ENCODE measurements around the gene TP53TG3C. TPM values are rescaled to one million over a fixed set of nuclear protein-coding genes. Genes with fewer than 3 reads are reported as not detected.
"Not testable (repeated sequence)": the region's sequence is repeated elsewhere in the genome, so short reads cannot be mapped to it uniquely, and the experiment has no call there.

TP53TG3C gene
- not detected in 2 replicates for total RNA-seq
- not detected in 2 replicates for polyA plus RNA-seq

- no CpG with 5 or more reads among the region's 25 CpGs for WGBS (ENCODE audit: low lambda C conversion rate, missing lambda C conversion rate)
Measured at GRCh38 chr16:33193926-33194325, at the start of gene TP53TG3C. TP53TG3C (plus strand) TSS chr16:33194226; CDS start chr16:33194294, 68 bp downstream.

More at GRCh38 chr16:33193926-33194325, at the start of gene TP53TG3C:
- not testable (repeated sequence) for H2AFZ ChIP-seq; DNase-seq (ENCODE audit: low spot score); H3K4me1 ChIP-seq (ENCODE audit: insufficient read depth); H3K4me3 ChIP-seq; H3K27me3 ChIP-seq; H3K4me2 ChIP-seq; H3K27ac ChIP-seq; H4K20me1 ChIP-seq (ENCODE audit: insufficient read depth, poor library complexity, severe bottlenecking); H3K36me3 ChIP-seq (replicated peaks; ENCODE audit: insufficient read depth, low read depth); H3K9me2 ChIP-seq (replicated peaks; ENCODE audit: insufficient read depth); H3K9me3 ChIP-seq (ENCODE audit: low read depth); H3K79me2 ChIP-seq

Small RNAs within 50 kb of the gene (small RNA-seq; reads per million reads assigned to genes)
- not detected for gene AC138869.1

Other genes with a start within 250 kb of the TP53TG3C start
- gene TP53TG3E, start 110.1 kb downstream of the TP53TG3C start, total RNA-seq = not detected in 2 replicates
- not detected in 2 replicates for gene TP53TG3E, start 110.1 kb downstream of the TP53TG3C start, polyA plus RNA-seq
- gene TP53TG3B, start 166.6 kb downstream of the TP53TG3C start, total RNA-seq = not detected in 2 replicates
- not detected in 2 replicates for gene TP53TG3B, start 166.6 kb downstream of the TP53TG3C start, polyA plus RNA-seq